Epithelial cell of proximal tubule (primary cell): ENCODE results near the gene TOPAZ1. TPM values are rescaled to one million over a fixed set of nuclear protein-coding genes. Genes with fewer than 3 reads are reported as not detected.

Experiments used
- DNase-seq: peaks from one replicate; pipeline ENCODE4 v3.0.0-alpha.2; 2011; ENCODE audit warnings: low read depth
- H3K4me3 ChIP-seq: 2 replicates; pipeline ENCODE4 v1.5.1; 2011; ENCODE audit warnings: low read depth, mild to moderate bottlenecking, low read length
- CTCF ChIP-seq: conservative IDR thresholded peaks from 2 replicates; pipeline ENCODE4 v1.5.1; 2012; ENCODE audit warnings: low read depth, mild to moderate bottlenecking, low read length
- total RNA-seq: library from RNA; depleted of rRNA; stranded (reverse); fragments of >200 nt; gene quantifications from 2 replicates; pipeline ENCODE4 v1.2.3, GENCODE V29; 2015

The TOPAZ1 gene
- total RNA-seq, 1 donor from 2014 or later: not detected

- TF ChIP-seq CTCF: no peak
- DNase-seq: no peak
- no peak overlapping the region for H3K4me3 ChIP-seq
Measured at GRCh38 chr3:44365952-44366351, 124.3 kb downstream of the TOPAZ1 start.

GRCh38 chr3:44375450-44375849, 133.8 kb downstream of the TOPAZ1 start:
- no peak for DNase-seq
- no peak for TF ChIP-seq CTCF

More at GRCh38 chr3:44375450-44375849, 133.8 kb downstream of the TOPAZ1 start:
- H3K4me3 ChIP-seq: no peak overlapping the region

Other genes with a start within 250 kb of the TOPAZ1 start
- 20.9 and 25.0 TPM in 2 replicates for gene TCAIM, start 96.9 kb downstream of the TOPAZ1 start, total RNA-seq
- 3.6 and 4.3 TPM in 2 replicates for gene ZNF445, start 235.8 kb downstream of the TOPAZ1 start, total RNA-seq